WTC11 (cell line): ENCODE data around the gene PRR13. TPM values are rescaled to one million over a fixed set of nuclear protein-coding genes. Genes with fewer than 3 reads are reported as not detected.

Source experiments
- CREB1 ChIP-seq: sonication (generic); formaldehyde crosslinking; IDR thresholded peaks from 2 replicates; pipeline ENCODE4 v1.8.0; 2023; ENCODE audit warnings: mild to moderate bottlenecking, missing genetic modification reagents
- EMX1 ChIP-seq: fragments of 250-450 bp; sonication (Bioruptor Pico); IDR thresholded peaks from 2 replicates; pipeline ENCODE4 v1.8.0; 2021; ENCODE audit warnings: mild to moderate bottlenecking
- ESRRA ChIP-seq: sonication (generic); formaldehyde crosslinking; IDR thresholded peaks from 2 replicates; pipeline ENCODE4 v1.8.1; 2022; ENCODE audit warnings: mild to moderate bottlenecking, missing genetic modification reagents, borderline replicate concordance
- FOXK1 ChIP-seq: sonication (generic); formaldehyde crosslinking; IDR thresholded peaks from 2 replicates; pipeline ENCODE4 v1.8.0; 2022; ENCODE audit warnings: mild to moderate bottlenecking, moderate library complexity, missing genetic modification reagents
- GABPB1 ChIP-seq: sonication (generic); formaldehyde crosslinking; IDR thresholded peaks from 2 replicates; pipeline ENCODE4 v1.8.1; 2023; ENCODE audit warnings: mild to moderate bottlenecking, missing genetic modification reagents
- GRHL2 ChIP-seq: fragments of 250-450 bp; sonication (Bioruptor Pico); IDR thresholded peaks from 2 replicates; pipeline ENCODE4 v1.8.0; 2022; ENCODE audit warnings: mild to moderate bottlenecking, moderate library complexity; ENCODE audit not compliant: insufficient replicate concordance, severe bottlenecking
- JUN ChIP-seq: sonication (generic); formaldehyde crosslinking; IDR thresholded peaks from 2 replicates; pipeline ENCODE4 v1.8.0; 2023; ENCODE audit warnings: mild to moderate bottlenecking, missing genetic modification reagents
- NFATC4 ChIP-seq: fragments of 250-450 bp; sonication (Bioruptor Pico); IDR thresholded peaks from 2 replicates; pipeline ENCODE4 v1.9.0; 2021; ENCODE audit warnings: mild to moderate bottlenecking
- OVOL2 ChIP-seq: fragments of 250-450 bp; sonication (Bioruptor Pico); IDR thresholded peaks from 2 replicates; pipeline ENCODE4 v1.9.0; 2021; ENCODE audit warnings: mild to moderate bottlenecking, borderline replicate concordance
- PRRX2 ChIP-seq: fragments of 250-450 bp; sonication (Bioruptor Pico); IDR thresholded peaks from 2 replicates; pipeline ENCODE4 v1.8.0; 2021; ENCODE audit warnings: mild to moderate bottlenecking
- SMAD3 ChIP-seq: sonication (generic); formaldehyde crosslinking; IDR thresholded peaks from 2 replicates; pipeline ENCODE4 v1.8.0; 2022; ENCODE audit warnings: missing genetic modification reagents, mild to moderate bottlenecking, borderline replicate concordance
- SOX15 ChIP-seq: fragments of 250-450 bp; sonication (Bioruptor Pico); IDR thresholded peaks from 2 replicates; pipeline ENCODE4 v1.9.0; 2021; ENCODE audit warnings: mild to moderate bottlenecking
- TEAD1 ChIP-seq: sonication (generic); formaldehyde crosslinking; IDR thresholded peaks from 2 replicates; pipeline ENCODE4 v1.8.0; 2022; ENCODE audit warnings: mild to moderate bottlenecking, missing genetic modification reagents
- ZNF416 ChIP-seq: fragments of 250-450 bp; sonication (Bioruptor Pico); IDR thresholded peaks from 2 replicates; pipeline ENCODE4 v1.9.0; 2021; ENCODE audit warnings: mild to moderate bottlenecking, inconsistent platforms
- ZNF423 ChIP-seq: fragments of 250-450 bp; sonication (Bioruptor Pico); IDR thresholded peaks from 2 replicates; pipeline ENCODE4 v2.1.2; 2022; ENCODE audit warnings: mild to moderate bottlenecking, moderate library complexity
- total RNA-seq: library from RNA; stranded (reverse); gene quantifications from 3 replicates; pipeline ENCODE4 v1.2.3, GENCODE V29; 2021
- TF ChIP-seq, protein P1 (sequence below): sonication (generic); formaldehyde crosslinking; IDR thresholded peaks from 2 replicates; pipeline ENCODE4 v1.8.0; 2022; ENCODE audit warnings: mild to moderate bottlenecking, missing genetic modification reagents
- TF ChIP-seq, protein P2 (sequence below): fragments of 200-600 bp; IDR thresholded peaks from 2 replicates; pipeline ENCODE4 v1.8.0; 2022; ENCODE audit warnings: antibody characterized with exemption
- TF ChIP-seq, protein P3 (sequence below): fragments of 250-450 bp; sonication (Bioruptor Pico); IDR thresholded peaks from 2 replicates; pipeline ENCODE4 v1.9.0; 2021; ENCODE audit warnings: mild to moderate bottlenecking
- TF ChIP-seq, protein P4 (sequence below): sonication (generic); formaldehyde crosslinking; IDR thresholded peaks from 2 replicates; pipeline ENCODE4 v1.8.0; 2023; ENCODE audit warnings: missing genetic modification reagents
- TF ChIP-seq, protein P5 (sequence below): sonication (generic); formaldehyde crosslinking; IDR thresholded peaks from 2 replicates; pipeline ENCODE4 v1.8.1; 2022; ENCODE audit warnings: mild to moderate bottlenecking, moderate library complexity, missing genetic modification reagents
- TF ChIP-seq, protein P6 (sequence below): sonication (generic); formaldehyde crosslinking; IDR thresholded peaks from 2 replicates; pipeline ENCODE4 v1.8.1; 2023; ENCODE audit warnings: mild to moderate bottlenecking, missing genetic modification reagents
- TF ChIP-seq, protein P7 (sequence below): sonication (generic); formaldehyde crosslinking; conservative IDR thresholded peaks from 2 replicates; pipeline ENCODE4 v1.8.1; 2022; ENCODE audit warnings: mild to moderate bottlenecking, missing genetic modification reagents
- TF ChIP-seq, protein P8 (sequence below): fragments of 250-450 bp; sonication (Bioruptor Pico); IDR thresholded peaks from 2 replicates; pipeline ENCODE4 v1.9.0; 2021; ENCODE audit warnings: mild to moderate bottlenecking
- TF ChIP-seq, protein P9 (sequence below): sonication (generic); formaldehyde crosslinking; IDR thresholded peaks from 2 replicates; pipeline ENCODE4 v1.8.0; 2023; ENCODE audit warnings: missing genetic modification reagents, mild to moderate bottlenecking, borderline replicate concordance

Gene PRR13
- total RNA-seq, 1 experiment from 2014 or later: 187 TPM

DNA sequence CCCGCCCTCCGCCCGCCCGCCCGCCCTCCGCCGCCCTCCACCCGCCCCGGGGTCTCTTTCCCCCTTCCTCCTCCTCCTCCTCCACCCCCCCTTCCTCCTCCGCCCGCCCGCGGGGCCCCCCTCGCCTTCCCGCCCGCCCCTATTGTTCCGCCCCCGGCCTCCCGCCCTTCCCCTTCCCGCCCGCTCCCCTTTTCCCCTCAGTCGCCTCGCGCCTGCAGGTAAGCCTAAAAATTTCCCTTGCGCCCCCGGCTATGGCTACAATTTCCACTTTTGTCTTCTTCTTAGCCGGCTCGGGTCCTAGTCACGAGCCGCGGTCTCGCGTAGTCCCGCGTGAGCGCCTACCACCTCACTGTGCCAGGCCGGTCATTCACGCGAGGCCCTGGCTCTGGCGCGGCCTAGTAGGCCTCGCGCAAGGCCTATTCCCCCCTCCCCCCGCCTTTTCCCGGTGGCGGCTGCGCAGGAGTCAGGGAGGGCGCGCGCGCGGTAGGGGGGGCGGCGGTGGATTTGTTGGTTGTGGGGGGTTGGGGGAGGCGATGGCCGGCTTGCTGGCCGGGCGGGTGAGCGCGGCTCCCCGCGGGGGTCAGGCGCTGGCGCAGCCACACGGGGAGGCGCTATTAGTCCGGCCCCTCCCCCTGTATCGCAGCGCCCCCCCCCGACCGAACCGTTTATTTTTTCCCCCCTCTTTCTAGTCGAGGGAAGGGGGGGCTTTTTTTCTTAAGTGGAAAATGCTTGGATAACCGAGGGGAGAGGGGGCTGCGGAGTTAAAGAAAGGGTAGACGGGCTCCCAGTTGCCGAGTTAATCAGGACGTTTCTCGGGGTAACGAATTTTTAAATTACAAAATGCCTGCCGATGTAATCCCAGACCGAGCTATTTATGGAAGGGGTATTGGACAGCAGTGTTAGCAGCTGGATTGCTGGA lies 10.9 kb downstream of the PRR13 start (continued):
- TF ChIP-seq ZNF423 (no peak), GRHL2 (CRISPR knock-in tag) (no peak), SMAD3 (CRISPR knock-in tag) (no peak), CREB1 (CRISPR knock-in tag) (no peak; the same call in 1 of the 2 replicates), ZNF416 (CRISPR knock-in tag) (0 out of 2 replicates have a peak, but pooled peaks have one; percentile 10), PRRX2 (CRISPR knock-in tag) (no peak), TEAD1 (CRISPR knock-in tag) (no peak; the same call in 1 of the 2 replicates), EMX1 (CRISPR knock-in tag) (no peak), SOX15 (CRISPR knock-in tag) (no peak), ESRRA (CRISPR knock-in tag) (no peak), FOXK1 (CRISPR knock-in tag) (peak; percentile 35; the same call in 1 of the 2 replicates), NFATC4 (CRISPR knock-in tag) (no peak), GABPB1 (peak; percentile 68), JUN (CRISPR knock-in tag) (peak; percentile 90), OVOL2 (CRISPR knock-in tag) (no peak)
- TF ChIP-seq, protein P1, sequence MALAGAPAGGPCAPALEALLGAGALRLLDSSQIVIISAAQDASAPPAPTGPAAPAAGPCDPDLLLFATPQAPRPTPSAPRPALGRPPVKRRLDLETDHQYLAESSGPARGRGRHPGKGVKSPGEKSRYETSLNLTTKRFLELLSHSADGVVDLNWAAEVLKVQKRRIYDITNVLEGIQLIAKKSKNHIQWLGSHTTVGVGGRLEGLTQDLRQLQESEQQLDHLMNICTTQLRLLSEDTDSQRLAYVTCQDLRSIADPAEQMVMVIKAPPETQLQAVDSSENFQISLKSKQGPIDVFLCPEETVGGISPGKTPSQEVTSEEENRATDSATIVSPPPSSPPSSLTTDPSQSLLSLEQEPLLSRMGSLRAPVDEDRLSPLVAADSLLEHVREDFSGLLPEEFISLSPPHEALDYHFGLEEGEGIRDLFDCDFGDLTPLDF (CRISPR knock-in tag): no peak; the same call in 1 of the 2 replicates
- TF ChIP-seq, protein P2, sequence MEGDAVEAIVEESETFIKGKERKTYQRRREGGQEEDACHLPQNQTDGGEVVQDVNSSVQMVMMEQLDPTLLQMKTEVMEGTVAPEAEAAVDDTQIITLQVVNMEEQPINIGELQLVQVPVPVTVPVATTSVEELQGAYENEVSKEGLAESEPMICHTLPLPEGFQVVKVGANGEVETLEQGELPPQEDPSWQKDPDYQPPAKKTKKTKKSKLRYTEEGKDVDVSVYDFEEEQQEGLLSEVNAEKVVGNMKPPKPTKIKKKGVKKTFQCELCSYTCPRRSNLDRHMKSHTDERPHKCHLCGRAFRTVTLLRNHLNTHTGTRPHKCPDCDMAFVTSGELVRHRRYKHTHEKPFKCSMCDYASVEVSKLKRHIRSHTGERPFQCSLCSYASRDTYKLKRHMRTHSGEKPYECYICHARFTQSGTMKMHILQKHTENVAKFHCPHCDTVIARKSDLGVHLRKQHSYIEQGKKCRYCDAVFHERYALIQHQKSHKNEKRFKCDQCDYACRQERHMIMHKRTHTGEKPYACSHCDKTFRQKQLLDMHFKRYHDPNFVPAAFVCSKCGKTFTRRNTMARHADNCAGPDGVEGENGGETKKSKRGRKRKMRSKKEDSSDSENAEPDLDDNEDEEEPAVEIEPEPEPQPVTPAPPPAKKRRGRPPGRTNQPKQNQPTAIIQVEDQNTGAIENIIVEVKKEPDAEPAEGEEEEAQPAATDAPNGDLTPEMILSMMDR: no peak; the same call in 1 of the 2 replicates
- TF ChIP-seq, protein P3, sequence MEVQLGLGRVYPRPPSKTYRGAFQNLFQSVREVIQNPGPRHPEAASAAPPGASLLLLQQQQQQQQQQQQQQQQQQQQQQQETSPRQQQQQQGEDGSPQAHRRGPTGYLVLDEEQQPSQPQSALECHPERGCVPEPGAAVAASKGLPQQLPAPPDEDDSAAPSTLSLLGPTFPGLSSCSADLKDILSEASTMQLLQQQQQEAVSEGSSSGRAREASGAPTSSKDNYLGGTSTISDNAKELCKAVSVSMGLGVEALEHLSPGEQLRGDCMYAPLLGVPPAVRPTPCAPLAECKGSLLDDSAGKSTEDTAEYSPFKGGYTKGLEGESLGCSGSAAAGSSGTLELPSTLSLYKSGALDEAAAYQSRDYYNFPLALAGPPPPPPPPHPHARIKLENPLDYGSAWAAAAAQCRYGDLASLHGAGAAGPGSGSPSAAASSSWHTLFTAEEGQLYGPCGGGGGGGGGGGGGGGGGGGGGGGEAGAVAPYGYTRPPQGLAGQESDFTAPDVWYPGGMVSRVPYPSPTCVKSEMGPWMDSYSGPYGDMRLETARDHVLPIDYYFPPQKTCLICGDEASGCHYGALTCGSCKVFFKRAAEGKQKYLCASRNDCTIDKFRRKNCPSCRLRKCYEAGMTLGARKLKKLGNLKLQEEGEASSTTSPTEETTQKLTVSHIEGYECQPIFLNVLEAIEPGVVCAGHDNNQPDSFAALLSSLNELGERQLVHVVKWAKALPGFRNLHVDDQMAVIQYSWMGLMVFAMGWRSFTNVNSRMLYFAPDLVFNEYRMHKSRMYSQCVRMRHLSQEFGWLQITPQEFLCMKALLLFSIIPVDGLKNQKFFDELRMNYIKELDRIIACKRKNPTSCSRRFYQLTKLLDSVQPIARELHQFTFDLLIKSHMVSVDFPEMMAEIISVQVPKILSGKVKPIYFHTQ (CRISPR knock-in tag): peak; percentile 70; the same call in 1 of the 2 replicates
- TF ChIP-seq, protein P4, sequence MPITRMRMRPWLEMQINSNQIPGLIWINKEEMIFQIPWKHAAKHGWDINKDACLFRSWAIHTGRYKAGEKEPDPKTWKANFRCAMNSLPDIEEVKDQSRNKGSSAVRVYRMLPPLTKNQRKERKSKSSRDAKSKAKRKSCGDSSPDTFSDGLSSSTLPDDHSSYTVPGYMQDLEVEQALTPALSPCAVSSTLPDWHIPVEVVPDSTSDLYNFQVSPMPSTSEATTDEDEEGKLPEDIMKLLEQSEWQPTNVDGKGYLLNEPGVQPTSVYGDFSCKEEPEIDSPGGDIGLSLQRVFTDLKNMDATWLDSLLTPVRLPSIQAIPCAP (CRISPR knock-in tag): 0 out of 2 replicates have a peak, but pooled peaks have one; percentile 21
- TF ChIP-seq, protein P5, sequence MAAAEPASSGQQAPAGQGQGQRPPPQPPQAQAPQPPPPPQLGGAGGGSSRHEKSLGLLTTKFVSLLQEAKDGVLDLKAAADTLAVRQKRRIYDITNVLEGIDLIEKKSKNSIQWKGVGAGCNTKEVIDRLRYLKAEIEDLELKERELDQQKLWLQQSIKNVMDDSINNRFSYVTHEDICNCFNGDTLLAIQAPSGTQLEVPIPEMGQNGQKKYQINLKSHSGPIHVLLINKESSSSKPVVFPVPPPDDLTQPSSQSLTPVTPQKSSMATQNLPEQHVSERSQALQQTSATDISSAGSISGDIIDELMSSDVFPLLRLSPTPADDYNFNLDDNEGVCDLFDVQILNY: no peak
- TF ChIP-seq, protein P6, sequence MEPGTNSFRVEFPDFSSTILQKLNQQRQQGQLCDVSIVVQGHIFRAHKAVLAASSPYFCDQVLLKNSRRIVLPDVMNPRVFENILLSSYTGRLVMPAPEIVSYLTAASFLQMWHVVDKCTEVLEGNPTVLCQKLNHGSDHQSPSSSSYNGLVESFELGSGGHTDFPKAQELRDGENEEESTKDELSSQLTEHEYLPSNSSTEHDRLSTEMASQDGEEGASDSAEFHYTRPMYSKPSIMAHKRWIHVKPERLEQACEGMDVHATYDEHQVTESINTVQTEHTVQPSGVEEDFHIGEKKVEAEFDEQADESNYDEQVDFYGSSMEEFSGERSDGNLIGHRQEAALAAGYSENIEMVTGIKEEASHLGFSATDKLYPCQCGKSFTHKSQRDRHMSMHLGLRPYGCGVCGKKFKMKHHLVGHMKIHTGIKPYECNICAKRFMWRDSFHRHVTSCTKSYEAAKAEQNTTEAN: no peak
- TF ChIP-seq, protein P7, sequence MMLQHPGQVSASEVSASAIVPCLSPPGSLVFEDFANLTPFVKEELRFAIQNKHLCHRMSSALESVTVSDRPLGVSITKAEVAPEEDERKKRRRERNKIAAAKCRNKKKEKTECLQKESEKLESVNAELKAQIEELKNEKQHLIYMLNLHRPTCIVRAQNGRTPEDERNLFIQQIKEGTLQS (CRISPR knock-in tag): no peak
- TF ChIP-seq, protein P8, sequence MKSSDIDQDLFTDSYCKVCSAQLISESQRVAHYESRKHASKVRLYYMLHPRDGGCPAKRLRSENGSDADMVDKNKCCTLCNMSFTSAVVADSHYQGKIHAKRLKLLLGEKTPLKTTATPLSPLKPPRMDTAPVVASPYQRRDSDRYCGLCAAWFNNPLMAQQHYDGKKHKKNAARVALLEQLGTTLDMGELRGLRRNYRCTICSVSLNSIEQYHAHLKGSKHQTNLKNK: no peak; the same call in 1 of the 2 replicates
- TF ChIP-seq, protein P9, sequence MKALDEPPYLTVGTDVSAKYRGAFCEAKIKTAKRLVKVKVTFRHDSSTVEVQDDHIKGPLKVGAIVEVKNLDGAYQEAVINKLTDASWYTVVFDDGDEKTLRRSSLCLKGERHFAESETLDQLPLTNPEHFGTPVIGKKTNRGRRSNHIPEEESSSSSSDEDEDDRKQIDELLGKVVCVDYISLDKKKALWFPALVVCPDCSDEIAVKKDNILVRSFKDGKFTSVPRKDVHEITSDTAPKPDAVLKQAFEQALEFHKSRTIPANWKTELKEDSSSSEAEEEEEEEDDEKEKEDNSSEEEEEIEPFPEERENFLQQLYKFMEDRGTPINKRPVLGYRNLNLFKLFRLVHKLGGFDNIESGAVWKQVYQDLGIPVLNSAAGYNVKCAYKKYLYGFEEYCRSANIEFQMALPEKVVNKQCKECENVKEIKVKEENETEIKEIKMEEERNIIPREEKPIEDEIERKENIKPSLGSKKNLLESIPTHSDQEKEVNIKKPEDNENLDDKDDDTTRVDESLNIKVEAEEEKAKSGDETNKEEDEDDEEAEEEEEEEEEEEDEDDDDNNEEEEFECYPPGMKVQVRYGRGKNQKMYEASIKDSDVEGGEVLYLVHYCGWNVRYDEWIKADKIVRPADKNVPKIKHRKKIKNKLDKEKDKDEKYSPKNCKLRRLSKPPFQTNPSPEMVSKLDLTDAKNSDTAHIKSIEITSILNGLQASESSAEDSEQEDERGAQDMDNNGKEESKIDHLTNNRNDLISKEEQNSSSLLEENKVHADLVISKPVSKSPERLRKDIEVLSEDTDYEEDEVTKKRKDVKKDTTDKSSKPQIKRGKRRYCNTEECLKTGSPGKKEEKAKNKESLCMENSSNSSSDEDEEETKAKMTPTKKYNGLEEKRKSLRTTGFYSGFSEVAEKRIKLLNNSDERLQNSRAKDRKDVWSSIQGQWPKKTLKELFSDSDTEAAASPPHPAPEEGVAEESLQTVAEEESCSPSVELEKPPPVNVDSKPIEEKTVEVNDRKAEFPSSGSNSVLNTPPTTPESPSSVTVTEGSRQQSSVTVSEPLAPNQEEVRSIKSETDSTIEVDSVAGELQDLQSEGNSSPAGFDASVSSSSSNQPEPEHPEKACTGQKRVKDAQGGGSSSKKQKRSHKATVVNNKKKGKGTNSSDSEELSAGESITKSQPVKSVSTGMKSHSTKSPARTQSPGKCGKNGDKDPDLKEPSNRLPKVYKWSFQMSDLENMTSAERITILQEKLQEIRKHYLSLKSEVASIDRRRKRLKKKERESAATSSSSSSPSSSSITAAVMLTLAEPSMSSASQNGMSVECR (CRISPR knock-in tag): peak; percentile 83; the same call in 1 of the 2 replicates
